Body of pancreas (tissue), 4 donors: ENCODE results near the gene RNF151. TPM values are rescaled to one million over a fixed set of nuclear protein-coding genes. Genes with fewer than 3 reads are reported as not detected.
A peak's percentile ranks its signal among the peaks of the same experiment; 100 is the strongest.
"Not testable (repeated sequence)": the region's sequence is repeated elsewhere in the genome, so short reads cannot be mapped to it uniquely, and the experiment has no call there.

Experiments used
- ATAC-seq: fragments of 150-250 bp; one replicate; pipeline ENCODE4 v1.9.1; 2016
- DNase-seq, 4 donors: peaks; one replicate each; pipeline ENCODE4 v3.0.0-alpha.2; 2019
- H3K27ac ChIP-seq, 4 donors: fragments of 200-600 bp; sonication (generic); 1 replicate in 3 of 4; 2 replicates in 1 of 4; pipeline versions ENCODE4 v1.5.1 to v1.6.1; 2016 to 2019; ENCODE audit warnings: mild to moderate bottlenecking in 1 of 4, mixed read lengths in 1 of 4, moderate library complexity in 1 of 4
- H3K27me3 ChIP-seq, 2 donors: fragments of 200-600 bp; sonication (generic); one replicate each; pipeline ENCODE4 v1.6.0; 2016; ENCODE audit warnings: mild to moderate bottlenecking in 1 of 2
- H3K36me3 ChIP-seq, 2 donors: fragments of 200-600 bp; sonication (generic); replicated peaks in 1 of 2; 2 replicates each; pipeline ENCODE4 v1.5.1; 2016; ENCODE audit warnings: low read depth in 2 of 2; ENCODE audit not compliant: insufficient read depth in 1 of 2
- H3K4me1 ChIP-seq: fragments of 200-600 bp; sonication (generic); one replicate; pipeline ENCODE4 v1.6.0; 2016
- H3K4me3 ChIP-seq, 2 donors: fragments of 200-600 bp; sonication (generic); 1 replicate in 1 of 2; 2 replicates in 1 of 2; pipeline ENCODE4 v1.5.1; 2016 to 2019
- H3K9me3 ChIP-seq, 3 donors: fragments of 200-600 bp; sonication (generic); 1 replicate in 2 of 3; 2 replicates in 1 of 3; pipeline ENCODE4 v1.5.1; 2016
- POLR2A ChIP-seq, 3 donors: fragments of 450-650 bp; IDR thresholded peaks; one replicate each; pipeline ENCODE4 v1.6.1; 2016; ENCODE audit warnings: antibody characterized with exemption in 3 of 3, mild to moderate bottlenecking in 2 of 3
- WGBS, 2 donors: methylation state at CpG; one replicate each; pipeline ENCODE4 v1.1.5; 2017; 5-methylcytosine and 5-hydroxymethylcytosine counted together
- intact Hi-C: fragments of 100-400 bp; cut with DNase I; formaldehyde crosslinking; loops from one replicate; pipeline ENCODE4 v1.15.1; 2023
- total RNA-seq, 2 donors: library from RNA; depleted of rRNA; stranded (reverse); fragments of >200 nt; gene quantifications; one replicate each; pipeline ENCODE4 v1.1.0, GENCODE V29; 2016
- TF ChIP-seq, protein P1 (sequence below), 7 experiments: fragments of 450-650 bp in 4 of 7; fragments of 200-600 bp in 3 of 7; sonication (generic) in 3 of 7; IDR thresholded peaks; one replicate each; pipeline ENCODE4 v1.5.1; 2016 to 2019; ENCODE audit warnings: antibody characterized with exemption in 7 of 7

The RNF151 gene
- total RNA-seq, 2 donors from 2014 or later: not detected

GRCh38 chr16:1938316-1938715, 28.3 kb upstream of the RNF151 start:
- TF ChIP-seq POLR2A (IDR thresholded peaks at IDR 0.05): no peak
- TF ChIP-seq, protein P1, sequence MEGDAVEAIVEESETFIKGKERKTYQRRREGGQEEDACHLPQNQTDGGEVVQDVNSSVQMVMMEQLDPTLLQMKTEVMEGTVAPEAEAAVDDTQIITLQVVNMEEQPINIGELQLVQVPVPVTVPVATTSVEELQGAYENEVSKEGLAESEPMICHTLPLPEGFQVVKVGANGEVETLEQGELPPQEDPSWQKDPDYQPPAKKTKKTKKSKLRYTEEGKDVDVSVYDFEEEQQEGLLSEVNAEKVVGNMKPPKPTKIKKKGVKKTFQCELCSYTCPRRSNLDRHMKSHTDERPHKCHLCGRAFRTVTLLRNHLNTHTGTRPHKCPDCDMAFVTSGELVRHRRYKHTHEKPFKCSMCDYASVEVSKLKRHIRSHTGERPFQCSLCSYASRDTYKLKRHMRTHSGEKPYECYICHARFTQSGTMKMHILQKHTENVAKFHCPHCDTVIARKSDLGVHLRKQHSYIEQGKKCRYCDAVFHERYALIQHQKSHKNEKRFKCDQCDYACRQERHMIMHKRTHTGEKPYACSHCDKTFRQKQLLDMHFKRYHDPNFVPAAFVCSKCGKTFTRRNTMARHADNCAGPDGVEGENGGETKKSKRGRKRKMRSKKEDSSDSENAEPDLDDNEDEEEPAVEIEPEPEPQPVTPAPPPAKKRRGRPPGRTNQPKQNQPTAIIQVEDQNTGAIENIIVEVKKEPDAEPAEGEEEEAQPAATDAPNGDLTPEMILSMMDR (IDR thresholded peaks at IDR 0.05): no peak
- Histone ChIP-seq H3K4me3 (no peak overlapping the region), H3K36me3 (peaks cover 6 to 8% of the 10 kb centered on the region in 2 donors), H3K27ac (peak overlapping the region in 1 of 4 donors; percentile 95), H3K27me3 (no peaks in the 10 kb centered on the region), H3K9me3 (no peaks in the 10 kb centered on the region), H3K4me1 (peaks cover 63% of the 10 kb centered on the region)
- ATAC-seq: no peak
- intact Hi-C loops: no loop called here
- 72 to 84% methylated on average over 6 to 10 of the region's 10 CpGs for WGBS, 2 donors
- DNase-seq: peak in 1 of 4 donors; percentile 51

- DNase-seq: no peak
- Histone ChIP-seq H3K36me3 (peaks cover 6 to 8% of the 10 kb centered on the region in 2 donors), H3K27me3 (no peaks in the 10 kb centered on the region), H3K4me1 (peaks cover 62% of the 10 kb centered on the region), H3K9me3 (no peaks in the 10 kb centered on the region), H3K27ac (peak overlapping the region in 1 of 4 donors; percentile 95), H3K4me3 (no peak overlapping the region)
- no peak for ATAC-seq
- no peak for TF ChIP-seq POLR2A (IDR thresholded peaks at IDR 0.05)
- TF ChIP-seq, protein P1 (IDR thresholded peaks at IDR 0.05): no peak
- intact Hi-C loops: no loop called here
- 65 to 77% methylated on average over 14 to 15 of the region's 17 CpGs for WGBS, 2 donors
These were observed 27.7 kb upstream of the RNF151 start for GRCh38 chr16:1938910-1939309.

- WGBS, 2 donors: 32 to 51% methylated on average over 8 of the region's 8 CpGs
- DNase-seq, H3K36me3 ChIP-seq, H3K4me3 ChIP-seq, ATAC-seq, H3K9me3 ChIP-seq, H3K27me3 ChIP-seq, intact Hi-C loops: not testable (repeated sequence)
- H3K27ac ChIP-seq: peak overlapping the region; percentile 81 to 95 (median 94)
- peaks cover 63% of the 10 kb centered on the region for H3K4me1 ChIP-seq
These were observed 26.8 kb upstream of the RNF151 start for GRCh38 chr16:1939833-1940232.

DNA sequence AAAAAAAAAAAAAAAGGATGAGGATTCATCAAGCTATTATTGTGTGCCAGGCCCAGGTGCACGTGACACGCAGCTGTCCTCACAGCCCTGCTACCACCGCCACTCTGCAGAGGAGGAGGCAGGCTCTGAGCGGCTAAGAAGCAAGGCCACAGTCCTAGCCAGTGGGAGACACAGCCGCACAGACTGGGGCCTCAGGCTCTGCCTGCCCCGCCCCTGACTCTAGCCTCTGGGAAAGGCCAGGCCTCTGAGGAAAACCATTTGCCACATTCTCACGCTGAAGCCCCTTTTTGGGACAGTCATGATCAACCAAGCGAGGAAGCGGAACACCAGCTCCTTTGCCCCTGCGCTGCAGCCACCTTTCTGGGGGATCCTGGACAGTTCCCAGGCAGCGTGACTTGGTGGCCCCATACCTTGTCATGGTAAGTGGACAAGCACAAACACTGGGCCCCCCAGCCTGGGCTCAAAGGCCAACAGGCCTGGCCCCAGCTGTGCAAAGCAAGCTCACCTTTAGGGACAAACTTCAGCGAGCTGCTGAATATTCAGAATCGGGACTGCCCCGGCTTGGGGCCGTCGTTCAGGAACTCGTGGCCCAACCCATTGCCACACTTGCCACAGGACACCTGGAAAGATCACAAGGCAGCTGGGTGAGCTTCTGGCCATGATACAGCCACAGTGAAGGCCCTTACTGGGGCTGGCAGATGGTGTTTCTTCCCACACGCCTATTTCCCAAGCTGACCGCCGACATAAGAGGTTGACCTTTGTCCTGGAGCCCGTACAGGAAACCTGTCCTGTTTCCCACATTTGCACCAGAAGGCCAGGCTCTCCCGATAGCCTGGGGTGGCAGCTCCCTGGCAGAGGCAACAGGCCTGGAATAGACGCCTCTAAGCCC, 26.1 kb upstream of the RNF151 start:
- WGBS, 2 donors: 42 to 49% methylated on average over 15 to 23 of the region's 23 CpGs
- H3K9me3 ChIP-seq: no peaks in the 10 kb centered on the region
- intact Hi-C loops: no loop called here
- peak; percentile 73 to 92 (median 89) for TF ChIP-seq POLR2A (IDR thresholded peaks at IDR 0.05)
- TF ChIP-seq, protein P1 (IDR thresholded peaks at IDR 0.05): peak in 1 of 7 experiments; percentile 1
- H3K36me3 ChIP-seq: peaks cover 6 to 8% of the 10 kb centered on the region in 2 donors
- ATAC-seq: peak; percentile 72
- peaks cover 57% of the 10 kb centered on the region for H3K4me1 ChIP-seq
- H3K4me3 ChIP-seq: no peak overlapping the region
- DNase-seq: peak; percentile 93 to 98 (median 97)
- no peaks in the 10 kb centered on the region for H3K27me3 ChIP-seq
- H3K27ac ChIP-seq: peak overlapping the region; percentile 81 to 95 (median 94)

DNA sequence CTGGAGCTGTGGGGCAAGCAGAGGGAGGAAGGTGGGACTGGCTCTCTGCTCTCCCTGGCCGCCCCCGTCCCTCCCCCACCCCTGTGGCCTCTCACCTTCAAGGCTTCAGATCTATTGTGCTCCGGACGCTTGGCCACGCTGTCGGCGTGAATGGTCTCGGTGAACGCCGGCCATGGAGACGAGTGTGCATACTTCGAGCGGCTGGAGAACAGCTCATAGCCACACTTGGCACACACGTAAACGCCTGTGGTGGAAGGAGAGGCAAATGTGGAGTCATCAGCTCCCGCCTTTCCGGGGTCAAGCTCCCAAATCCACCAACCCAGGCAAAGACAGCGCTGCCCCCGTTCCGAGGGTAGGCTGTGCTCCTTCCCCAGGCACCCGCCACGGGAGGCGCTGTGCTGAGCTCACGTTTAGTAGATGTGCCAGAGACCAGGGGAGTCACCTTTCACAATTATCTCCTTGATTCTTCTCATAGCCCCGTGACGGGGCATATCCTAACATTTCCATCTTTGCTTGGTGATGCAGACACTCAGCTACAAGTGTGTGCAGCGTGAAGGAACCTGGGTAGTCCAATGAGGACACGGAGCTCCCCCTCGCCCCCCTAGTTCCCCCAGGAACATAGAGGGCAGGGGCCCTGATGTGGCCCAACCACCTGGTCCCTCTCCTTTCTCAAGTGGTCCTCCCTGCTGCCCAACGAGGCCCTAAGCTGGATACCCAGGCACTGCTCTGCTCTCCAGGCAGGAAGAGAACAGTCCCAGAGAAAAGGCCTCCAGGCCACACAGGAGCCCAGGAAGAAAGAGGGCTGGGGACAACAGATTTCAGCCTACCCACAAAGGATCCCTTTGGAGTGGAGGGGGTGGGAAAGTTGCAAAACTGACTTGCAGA, 25.3 kb upstream of the RNF151 start:
- intact Hi-C loops: no loop called here
- Histone ChIP-seq H3K4me1 (peaks cover 54% of the 10 kb centered on the region), H3K27me3 (no peaks in the 10 kb centered on the region), H3K4me3 (peak overlapping the region in 1 of 2 donors; percentile 63), H3K9me3 (no peaks in the 10 kb centered on the region), H3K27ac (peak overlapping the region; percentile 81 to 95 (median 94)), H3K36me3 (peaks cover 6 to 8% of the 10 kb centered on the region in 2 donors)
- TF ChIP-seq POLR2A (IDR thresholded peaks at IDR 0.05): peak in 1 of 3 donors; percentile 52
- TF ChIP-seq, protein P1 (IDR thresholded peaks at IDR 0.05): peak in 6 of 7 experiments; percentile 25 to 71 (median 54)
- ATAC-seq (peak; percentile 13), DNase-seq (peak; percentile 73 to 77 (median 76))
- 45 to 56% methylated on average over 8 to 30 of the region's 30 CpGs for WGBS, 2 donors
